HG02763 (cell line): ENCODE measurements around the gene SYNJ2BP.

Experiments
- ATAC-seq: cut with Tn5 transposase; IDR thresholded peaks from one replicate; pipeline ENCODE4 v1.9.1; 2021; ENCODE audit warnings: mild to moderate bottlenecking, moderate library complexity; ENCODE audit not compliant: unreplicated experiment

SYNJ2BP gene

GRCh38 chr14:70392676-70393075, 24.2 kb downstream of the SYNJ2BP start:
- ATAC-seq = no peak

GRCh38 chr14:70391493-70392391, 25.1 kb downstream of the SYNJ2BP start:
- no peak for ATAC-seq

- no peak for ATAC-seq
Observed at GRCh38 chr14:70382536-70382935, 34.4 kb downstream of the SYNJ2BP start.

- no peak for ATAC-seq
Observed at GRCh38 chr14:70380824-70381223, 36.1 kb downstream of the SYNJ2BP start.

GRCh38 chr14:70378696-70379095, 38.2 kb downstream of the SYNJ2BP start:
- no peak for ATAC-seq
